CD14-positive monocyte (primary cell): ENCODE results near the gene FAM8A1. TPM values are rescaled to one million over a fixed set of nuclear protein-coding genes. Genes with fewer than 3 reads are reported as not detected.

ENCODE experiments used
- DNase-seq, 3 donors: peaks; one replicate each; pipeline ENCODE4 v3.0.0-alpha.2; 2011 to 2022
- H2AFZ ChIP-seq: 2 replicates; pipeline ENCODE4 v1.6.0; 2012; ENCODE audit warnings: mild to moderate bottlenecking, low read depth, low read length, inconsistent platforms; ENCODE audit not compliant: insufficient read depth, poor library complexity, severe bottlenecking
- H3K27ac ChIP-seq, 2 donors: 1 replicate in 1 of 2; 2 replicates in 1 of 2; pipeline ENCODE4 v1.5.1; 2012 to 2013; ENCODE audit warnings: low read length in 2 of 2, control low read depth in 1 of 2, inconsistent platforms in 1 of 2, low read depth in 1 of 2, mild to moderate bottlenecking in 1 of 2
- H3K27me3 ChIP-seq, 2 donors: one replicate each; pipeline versions ENCODE4 v1.6.0 to v1.6.1; 2011 to 2013; ENCODE audit warnings: low read length in 2 of 2; ENCODE audit not compliant: control insufficient read depth in 2 of 2, insufficient read depth in 2 of 2
- H3K36me3 ChIP-seq, 2 donors: replicated peaks in 1 of 2; 1 replicate in 1 of 2; 2 replicates in 1 of 2; pipeline versions ENCODE4 v1.5.1 to v1.6.1; 2012 to 2013; ENCODE audit warnings: low read length in 2 of 2, control low read depth in 1 of 2, inconsistent platforms in 1 of 2, mild to moderate bottlenecking in 1 of 2; ENCODE audit not compliant: insufficient read depth in 2 of 2, control insufficient read depth in 1 of 2
- H3K4me1 ChIP-seq, 2 donors: 1 replicate in 1 of 2; 2 replicates in 1 of 2; pipeline versions ENCODE4 v1.5.1 to v1.6.1; 2012 to 2013; ENCODE audit warnings: low read length in 2 of 2, control low read depth in 1 of 2, inconsistent platforms in 1 of 2, mild to moderate bottlenecking in 1 of 2, moderate library complexity in 1 of 2; ENCODE audit not compliant: insufficient read depth in 2 of 2, control insufficient read depth in 1 of 2
- H3K4me2 ChIP-seq: replicated peaks from 2 replicates; pipeline ENCODE3; 2012; ENCODE audit warnings: low read length, moderate library complexity, mild to moderate bottlenecking; ENCODE audit not compliant: poor library complexity, severe bottlenecking; ENCODE audit errors: extremely low read depth
- H3K4me3 ChIP-seq, 3 experiments: fragments of 200-600 bp in 1 of 3; sonication (generic) in 1 of 3; replicated peaks in 1 of 3; 1 replicate in 2 of 3; 2 replicates in 1 of 3; pipeline ENCODE4 v1.5.1; 2011 to 2013; ENCODE audit warnings: low read length in 3 of 3, mild to moderate bottlenecking in 3 of 3, control low read depth in 2 of 3, low read depth in 2 of 3, inconsistent platforms in 1 of 3, moderate library complexity in 1 of 3
- H3K79me2 ChIP-seq: 2 replicates; pipeline ENCODE4 v1.6.0; 2012; ENCODE audit warnings: mild to moderate bottlenecking, control low read depth, inconsistent platforms, low read length, moderate library complexity; ENCODE audit not compliant: insufficient read depth
- H3K9ac ChIP-seq: 2 replicates; pipeline ENCODE4 v1.6.0; 2017; ENCODE audit warnings: low read length, mild to moderate bottlenecking; ENCODE audit not compliant: insufficient read depth, poor library complexity, severe bottlenecking
- H3K9me3 ChIP-seq, 2 donors: replicated peaks in 1 of 2; 1 replicate in 1 of 2; 2 replicates in 1 of 2; pipeline versions ENCODE4 v1.5.1 to v1.6.1; 2012 to 2013; ENCODE audit warnings: low read length in 2 of 2, control low read depth in 1 of 2; ENCODE audit not compliant: control insufficient read depth in 1 of 2, insufficient read depth in 1 of 2
- H4K20me1 ChIP-seq: 2 replicates; pipeline ENCODE4 v1.6.0; 2012; ENCODE audit warnings: mild to moderate bottlenecking, low read length, control low read depth, moderate library complexity; ENCODE audit not compliant: insufficient read depth
- H3K27ac Mint-ChIP-seq, 7 donors: one replicate each; pipeline ENCODE4 v1.8.0; 2020; ENCODE audit warnings: mild to moderate bottlenecking in 7 of 7, mixed read lengths in 7 of 7, moderate library complexity in 6 of 7, inconsistent platforms in 2 of 7
- H3K27me3 Mint-ChIP-seq, 3 donors: one replicate each; pipeline ENCODE4 v1.8.0; 2021 to 2022; ENCODE audit warnings: low read depth in 3 of 3, mild to moderate bottlenecking in 3 of 3, mixed read lengths in 3 of 3, moderate library complexity in 3 of 3, inconsistent platforms in 1 of 3
- H3K36me3 Mint-ChIP-seq, 2 donors: one replicate each; pipeline ENCODE4 v1.8.0; 2020; ENCODE audit warnings: mixed read lengths in 2 of 2, inconsistent platforms in 1 of 2, mild to moderate bottlenecking in 1 of 2
- H3K4me1 Mint-ChIP-seq: one replicate; pipeline ENCODE4 v1.8.0; 2020; ENCODE audit warnings: mild to moderate bottlenecking, mixed read lengths
- H3K4me3 Mint-ChIP-seq, 2 donors: one replicate each; pipeline ENCODE4 v1.8.0; 2020; ENCODE audit warnings: mild to moderate bottlenecking in 2 of 2, mixed read lengths in 2 of 2, moderate library complexity in 1 of 2
- H3K9me3 Mint-ChIP-seq, 7 donors: one replicate each; pipeline ENCODE4 v1.8.0; 2020 to 2022; ENCODE audit warnings: mixed read lengths in 7 of 7, mild to moderate bottlenecking in 6 of 7, moderate library complexity in 6 of 7, inconsistent platforms in 2 of 7
- WGBS: methylation state at CpG from one replicate; pipeline ENCODE4 v1.1.5; 2013; ENCODE audit warnings: missing lambda C conversion rate; ENCODE audit not compliant: insufficient coverage; 5-methylcytosine and 5-hydroxymethylcytosine counted together
- intact Hi-C, 2 donors: fragments of 100-400 bp; cut with micrococcal nuclease; formaldehyde crosslinking; loops; one replicate each; pipeline versions ENCODE4 v1.15.0 to v1.15.1; 2023
- polyA plus RNA-seq, 3 donors: library from polyadenylated mRNA; depleted of rRNA in 1 of 3; unstranded in 2 of 3; stranded (reverse) in 1 of 3; fragments of 300-500 nt in 2 of 3; fragments of >200 nt in 1 of 3; fragmentation: Illumina TruSeq in 2 of 3; gene quantifications; 1 replicate in 2 of 3; 2 replicates in 1 of 3; pipeline ENCODE4 v1.2.3, GENCODE V29; 2012 to 2021
- TF ChIP-seq, protein P1 (sequence below): fragments of 200-600 bp; IDR thresholded peaks from one replicate; pipeline ENCODE4 v1.8.0; 2022; ENCODE audit warnings: antibody characterized with exemption, mild to moderate bottlenecking

FAM8A1 gene
- polyA plus RNA-seq, 3 donors = 6.8 to 9.9 (median 9.3) TPM

DNA sequence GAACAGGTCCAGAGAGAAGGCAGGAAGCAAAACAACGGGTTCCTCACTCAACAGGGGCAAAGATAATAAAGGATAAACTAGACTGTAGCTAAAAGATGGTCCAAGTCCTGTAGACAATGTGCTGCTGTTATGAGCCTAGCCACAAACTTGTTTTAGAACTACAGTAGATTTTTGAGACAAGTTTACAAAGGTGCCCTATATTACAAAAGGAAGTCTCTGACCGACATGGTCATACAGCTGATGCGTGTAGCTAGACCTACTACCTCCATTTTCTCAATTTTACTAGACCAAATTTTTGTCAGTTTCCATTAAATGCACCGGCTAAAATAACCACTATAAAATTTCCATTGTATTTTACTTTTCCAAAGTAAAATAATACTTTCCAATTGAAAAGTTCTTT, 11.9 kb downstream of the FAM8A1 start:
- Mint-ChIP-seq H3K27ac (peak overlapping the region in 1 of 7 donors; percentile 26), H3K9me3 (no peaks in the 10 kb centered on the region), H3K4me3 (no peak overlapping the region), H3K4me1 (no peaks in the 10 kb centered on the region), H3K27me3 (no peaks in the 10 kb centered on the region), H3K36me3 (peaks cover 38 to 50% of the 10 kb centered on the region in 2 donors)
- H3K36me3 ChIP-seq = peaks cover 38 to 67% of the 10 kb centered on the region in 2 donors
- H2AFZ ChIP-seq = no peak overlapping the region
- intact Hi-C loops = no loop called here
- H3K4me2 ChIP-seq = no peak overlapping the region
- no peak for DNase-seq
- H4K20me1 ChIP-seq = no peaks in the 10 kb centered on the region
- H3K79me2 ChIP-seq = no peaks in the 10 kb centered on the region
- H3K27ac ChIP-seq = no peak overlapping the region
- WGBS = no CpG with 5 or more reads among the region's 4 CpGs
- H3K9me3 ChIP-seq = no peaks in the 10 kb centered on the region
- TF ChIP-seq, protein P1, sequence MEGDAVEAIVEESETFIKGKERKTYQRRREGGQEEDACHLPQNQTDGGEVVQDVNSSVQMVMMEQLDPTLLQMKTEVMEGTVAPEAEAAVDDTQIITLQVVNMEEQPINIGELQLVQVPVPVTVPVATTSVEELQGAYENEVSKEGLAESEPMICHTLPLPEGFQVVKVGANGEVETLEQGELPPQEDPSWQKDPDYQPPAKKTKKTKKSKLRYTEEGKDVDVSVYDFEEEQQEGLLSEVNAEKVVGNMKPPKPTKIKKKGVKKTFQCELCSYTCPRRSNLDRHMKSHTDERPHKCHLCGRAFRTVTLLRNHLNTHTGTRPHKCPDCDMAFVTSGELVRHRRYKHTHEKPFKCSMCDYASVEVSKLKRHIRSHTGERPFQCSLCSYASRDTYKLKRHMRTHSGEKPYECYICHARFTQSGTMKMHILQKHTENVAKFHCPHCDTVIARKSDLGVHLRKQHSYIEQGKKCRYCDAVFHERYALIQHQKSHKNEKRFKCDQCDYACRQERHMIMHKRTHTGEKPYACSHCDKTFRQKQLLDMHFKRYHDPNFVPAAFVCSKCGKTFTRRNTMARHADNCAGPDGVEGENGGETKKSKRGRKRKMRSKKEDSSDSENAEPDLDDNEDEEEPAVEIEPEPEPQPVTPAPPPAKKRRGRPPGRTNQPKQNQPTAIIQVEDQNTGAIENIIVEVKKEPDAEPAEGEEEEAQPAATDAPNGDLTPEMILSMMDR = no peak
- no peaks in the 10 kb centered on the region for H3K4me1 ChIP-seq
- no peak overlapping the region for H3K9ac ChIP-seq
- H3K4me3 ChIP-seq = no peak overlapping the region
- H3K27me3 ChIP-seq = no peaks in the 10 kb centered on the region

DNA sequence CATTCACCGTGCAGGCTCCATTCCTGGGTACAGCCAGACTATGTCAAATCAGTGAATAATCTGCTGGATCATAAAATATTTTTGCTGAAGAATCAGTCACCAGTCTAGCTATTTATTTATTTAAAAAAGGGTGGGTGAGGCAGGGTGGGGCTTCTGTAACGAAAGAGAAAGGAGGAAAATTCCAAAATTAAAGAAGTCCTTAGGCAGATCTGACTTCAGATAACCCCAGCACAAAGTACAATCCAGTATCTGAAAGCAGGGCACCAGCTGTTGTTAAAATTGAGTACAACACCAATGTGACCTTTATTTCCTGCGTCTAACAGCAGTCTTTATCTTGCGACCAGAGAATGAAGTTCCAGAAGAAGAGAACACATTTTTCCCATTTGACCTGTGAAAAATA, 15.7 kb downstream of the FAM8A1 start:
- Histone ChIP-seq H3K9me3 (no peaks in the 10 kb centered on the region), H3K4me3 (no peak overlapping the region), H3K27me3 (no peaks in the 10 kb centered on the region), H3K27ac (no peak overlapping the region), H3K4me2 (no peak overlapping the region), H3K36me3 (peaks cover 43 to 68% of the 10 kb centered on the region in 2 donors), H3K4me1 (no peaks in the 10 kb centered on the region), H3K9ac (no peak overlapping the region), H3K79me2 (no peaks in the 10 kb centered on the region), H2AFZ (no peak overlapping the region), H4K20me1 (no peaks in the 10 kb centered on the region)
- DNase-seq = no peak
- TF ChIP-seq, protein P1 = no peak
- Mint-ChIP-seq H3K4me3 (no peak overlapping the region), H3K9me3 (no peaks in the 10 kb centered on the region), H3K4me1 (no peaks in the 10 kb centered on the region), H3K36me3 (peaks cover 50 to 69% of the 10 kb centered on the region in 2 donors), H3K27me3 (no peaks in the 10 kb centered on the region), H3K27ac (no peak overlapping the region)
- 80% methylated on average over 1 of the region's 4 CpGs for WGBS
- intact Hi-C loops = no loop called here
